H1 (cell line): ENCODE measurements around the gene MEIOB. TPM values are rescaled to one million over a fixed set of nuclear protein-coding genes. Genes with fewer than 3 reads are reported as not detected.

Source experiments
- CTCF ChIA-PET: fragments of 300-600 bp; sonication (Branson Sonifier 250); formaldehyde crosslinking; loops from one replicate; lab custom pipeline; 2021; ENCODE audit not compliant: partially characterized antibody; lab: Charles Lee
- POLR2A ChIA-PET: fragments of 300-600 bp; sonication (Branson Sonifier 250); formaldehyde crosslinking; loops from one replicate; lab custom pipeline; 2021; ENCODE audit warnings: inconsistent platforms; ENCODE audit not compliant: partially characterized antibody; lab: Charles Lee
- DNase-seq, 2 experiments: peaks; one replicate each; pipeline versions ENCODE4 v3.0.0 to v3.0.0-alpha.2; 2010 to 2022; ENCODE audit warnings: low spot score in 2 of 2, low read depth in 1 of 2, mixed read lengths in 1 of 2
- FAIRE-seq: peaks from 2 replicates; lab custom pipeline; 2011; peaks lifted over from hg19 to GRCh38; lab: Jason Lieb, UNC
- H2AFZ ChIP-seq: 2 replicates; pipeline ENCODE4 v1.8.1; 2012; ENCODE audit warnings: low read length, inconsistent platforms
- H2AK5ac ChIP-seq: 2 replicates; pipeline ENCODE4 v1.6.1; 2013; ENCODE audit warnings: low read depth, low read length
- H2BK120ac ChIP-seq: replicated peaks from 2 replicates; pipeline ENCODE3; 2013; ENCODE audit warnings: low read depth, low read length, inconsistent platforms
- H2BK12ac ChIP-seq: 2 replicates; pipeline ENCODE4 v1.6.1; 2013; ENCODE audit warnings: low read depth, low read length
- H2BK15ac ChIP-seq: 2 replicates; pipeline ENCODE4 v1.6.1; 2013; ENCODE audit warnings: low read length
- H2BK20ac ChIP-seq: 2 replicates; pipeline ENCODE4 v1.6.1; 2013; ENCODE audit warnings: low read length
- H2BK5ac ChIP-seq: 2 replicates; pipeline ENCODE4 v1.6.1; 2013; ENCODE audit warnings: low read depth, low read length
- H3K14ac ChIP-seq: 2 replicates; pipeline ENCODE4 v1.6.1; 2013; ENCODE audit warnings: inconsistent platforms; ENCODE audit not compliant: insufficient read length
- H3K18ac ChIP-seq: 2 replicates; pipeline ENCODE4 v1.6.1; 2013; ENCODE audit warnings: low read length; ENCODE audit errors: extremely low read depth
- H3K23ac ChIP-seq: 2 replicates; pipeline ENCODE4 v1.6.1; 2013; ENCODE audit warnings: inconsistent platforms; ENCODE audit not compliant: insufficient read length
- H3K23me2 ChIP-seq: 2 replicates; pipeline ENCODE4 v1.6.1; 2013; ENCODE audit warnings: low read depth, low read length
- H3K27ac ChIP-seq: 2 replicates; pipeline ENCODE4 v1.6.1; 2011; ENCODE audit warnings: low read depth, low read length, inconsistent platforms
- H3K27me3 ChIP-seq, 4 experiments: replicated peaks in 1 of 4; 1 replicate in 1 of 4; 2 replicates in 3 of 4; pipeline versions ENCODE4 v1.6.1 to v1.8.1; 2011 to 2013; ENCODE audit warnings: low read length in 3 of 4, mild to moderate bottlenecking in 3 of 4, inconsistent platforms in 2 of 4, mixed read lengths in 2 of 4, moderate library complexity in 1 of 4; ENCODE audit not compliant: control insufficient read depth in 3 of 4, insufficient read depth in 3 of 4; ENCODE audit errors: extremely low read depth in 1 of 4
- H3K36me3 ChIP-seq, 4 experiments: 2 replicates each; pipeline versions ENCODE4 v1.6.1 to v1.8.1; 2011 to 2013; ENCODE audit warnings: mild to moderate bottlenecking in 4 of 4, low read length in 3 of 4, moderate library complexity in 2 of 4, control low read depth in 1 of 4, inconsistent platforms in 1 of 4; ENCODE audit not compliant: insufficient read depth in 4 of 4, control insufficient read depth in 2 of 4
- H3K4ac ChIP-seq: replicated peaks from 2 replicates; pipeline ENCODE3; 2013; ENCODE audit warnings: low read length, low read depth, mixed read lengths, inconsistent platforms; ENCODE audit not compliant: insufficient read length
- H3K4me1 ChIP-seq, 4 experiments: replicated peaks in 1 of 4; 1 replicate in 1 of 4; 2 replicates in 3 of 4; pipeline versions ENCODE4 v1.6.1 to v1.8.1; 2011 to 2013; ENCODE audit warnings: low read length in 3 of 4, inconsistent platforms in 2 of 4, mixed read lengths in 1 of 4; ENCODE audit not compliant: insufficient read depth in 4 of 4, control insufficient read depth in 3 of 4
- H3K4me2 ChIP-seq, 2 experiments: 2 replicates each; pipeline versions ENCODE4 v1.6.1 to v1.8.1; 2011 to 2013; ENCODE audit warnings: low read depth in 2 of 2, low read length in 2 of 2, control low read depth in 1 of 2, inconsistent platforms in 1 of 2, mild to moderate bottlenecking in 1 of 2; ENCODE audit not compliant: insufficient read depth in 1 of 2
- H3K4me3 ChIP-seq, 4 experiments: fragments of 200-600, 300-600 bp in 1 of 4; sonication (generic), shearing (Covaris generic), sonication (Bioruptor Twin) in 1 of 4; 2 replicates each; pipeline versions ENCODE4 v1.5.1 to v1.8.1; 2011 to 2016; ENCODE audit warnings: low read length in 4 of 4, low read depth in 3 of 4, control low read depth in 2 of 4, inconsistent platforms in 2 of 4, mild to moderate bottlenecking in 2 of 4, mixed read lengths in 1 of 4, moderate library complexity in 1 of 4; ENCODE audit not compliant: insufficient read depth in 2 of 4; ENCODE audit errors: extremely low read depth in 1 of 4
- H3K56ac ChIP-seq: replicated peaks from 2 replicates; pipeline ENCODE3; 2013; ENCODE audit warnings: low read depth, mild to moderate bottlenecking, mixed read lengths, low read length, inconsistent platforms; ENCODE audit not compliant: insufficient read length
- H3K79me1 ChIP-seq: 2 replicates; pipeline ENCODE4 v1.6.1; 2013; ENCODE audit warnings: low read depth, low read length, control low read depth
- H3K79me2 ChIP-seq, 2 experiments: 2 replicates each; pipeline versions ENCODE4 v1.6.1 to v1.8.1; 2012 to 2013; ENCODE audit warnings: low read length in 2 of 2, mild to moderate bottlenecking in 2 of 2, inconsistent platforms in 1 of 2; ENCODE audit not compliant: insufficient read depth in 2 of 2, control insufficient read depth in 1 of 2
- H3K9ac ChIP-seq, 4 experiments: replicated peaks in 1 of 4; 1 replicate in 1 of 4; 2 replicates in 3 of 4; pipeline versions ENCODE4 v1.6.1 to v1.8.1; 2011 to 2013; ENCODE audit warnings: low read depth in 3 of 4, low read length in 3 of 4, control low read depth in 2 of 4, mild to moderate bottlenecking in 2 of 4, moderate library complexity in 2 of 4, inconsistent platforms in 1 of 4; ENCODE audit errors: extremely low read depth in 1 of 4
- H3K9me3 ChIP-seq, 2 experiments: 2 replicates each; pipeline versions ENCODE4 v1.6.1 to v1.8.1; 2012 to 2013; ENCODE audit warnings: mild to moderate bottlenecking in 2 of 2, moderate library complexity in 2 of 2, control low read depth in 1 of 2, inconsistent platforms in 1 of 2, low read depth in 1 of 2, low read length in 1 of 2, mixed read lengths in 1 of 2; ENCODE audit not compliant: insufficient read depth in 2 of 2
- H4K20me1 ChIP-seq, 2 experiments: replicated peaks in 1 of 2; 2 replicates each; pipeline versions ENCODE3 to v1.8.1; 2011 to 2013; ENCODE audit warnings: inconsistent platforms in 2 of 2, low read length in 2 of 2, mild to moderate bottlenecking in 1 of 2; ENCODE audit not compliant: insufficient read depth in 2 of 2, control insufficient read depth in 1 of 2
- H4K5ac ChIP-seq: 2 replicates; pipeline ENCODE4 v1.6.1; 2013; ENCODE audit warnings: low read length, low read depth, mixed read lengths, inconsistent platforms; ENCODE audit not compliant: insufficient read length
- H4K8ac ChIP-seq: 2 replicates; pipeline ENCODE4 v1.8.0; 2013; ENCODE audit warnings: mild to moderate bottlenecking, moderate library complexity, low read length, inconsistent platforms; ENCODE audit not compliant: insufficient read depth; ENCODE audit errors: extremely low read depth
- H4K91ac ChIP-seq: replicated peaks from 2 replicates; pipeline ENCODE3; 2013; ENCODE audit warnings: low read length, mixed read lengths, inconsistent platforms; ENCODE audit not compliant: insufficient read length
- MAFK ChIP-seq: IDR thresholded peaks from 2 replicates; pipeline ENCODE4 v1.6.1; 2012; ENCODE audit warnings: low read depth, mild to moderate bottlenecking, improper control_type of control experiment, low read length
- NANOG ChIP-seq: IDR thresholded peaks from 2 replicates; pipeline ENCODE4 v1.6.1; 2011; ENCODE audit warnings: low read length, low read depth, mild to moderate bottlenecking, inconsistent platforms; ENCODE audit not compliant: insufficient read depth, poor library complexity, severe bottlenecking
- RFX5 ChIP-seq: IDR thresholded peaks from 2 replicates; pipeline ENCODE4 v1.6.1; 2011; ENCODE audit warnings: low read depth, low read length, improper control_type of control experiment, borderline replicate concordance
- SP1 ChIP-seq: IDR thresholded peaks from 2 replicates; pipeline ENCODE4 v1.6.1; 2011; ENCODE audit warnings: low read depth, low read length
- YY1 ChIP-seq: IDR thresholded peaks from 2 replicates; pipeline ENCODE4 v1.6.1; 2011; ENCODE audit warnings: low read depth, mild to moderate bottlenecking, low read length
- WGBS, 2 experiments: shearing (Covaris generic) in 1 of 2; methylation state at CpG; one replicate each; pipeline versions ENCODE4 v1.1.6 to v1.1.7; 2013 to 2015; ENCODE audit warnings: low lambda C conversion rate in 2 of 2, mixed read lengths in 2 of 2, inconsistent platforms in 1 of 2, low coverage in 1 of 2, missing lambda C conversion rate in 1 of 2; ENCODE audit not compliant: insufficient replicate concordance in 2 of 2, insufficient coverage in 1 of 2, insufficient read length in 1 of 2; ENCODE audit errors: extremely low coverage in 1 of 2, missing lambda C conversion rate in 1 of 2; 5-methylcytosine and 5-hydroxymethylcytosine counted together
- polyA plus RNA-seq, 7 experiments: library from polyadenylated mRNA; depleted of rRNA in 3 of 7; stranded (reverse) in 5 of 7; unstranded in 2 of 7; fragments of >200 nt in 5 of 7; fragments of 200-250 nt in 2 of 7; gene quantifications; 1 replicate in 5 of 7; 2 replicates in 1 of 7; 4 replicates in 1 of 7; pipeline versions ENCODE4 v1.2.1 to v1.2.3, GENCODE V29; 2011 to 2013; ENCODE audit warnings: missing spikeins in 2 of 7, mixed read lengths in 2 of 7
- total RNA-seq: library from RNA; stranded (reverse); fragmentation: NEBNext Ultra II Directional; extraction: Animal tissue kit (Norgen Biotek cat#: 25700); gene quantifications from 2 replicates; pipeline ENCODE4 v1.2.1, GENCODE V29; 2021

MEIOB gene
- total and polyA plus RNA-seq, 2 of the 8 experiments (the other 6 are each of a cell fraction or from before 2014, with no cell fraction given) = 0.63 to 1.1 TPM

GRCh38 chr16:1857433-1858097 is 14.4 kb downstream of the MEIOB start:
- no peak overlapping the region for H4K91ac ChIP-seq
- H3K23ac ChIP-seq = no peak overlapping the region
- ChIA-PET POLR2A (interaction anchor here (2.3 to 4.1 kb wide), 2 partner anchors 8 to 107 kb away, joined by 7 to 19 read pairs; partner anchors contain the start of gene RPS2), CTCF (interaction anchor here (0.7 to 1.4 kb wide), 4 partner anchors 13 to 95 kb away, joined by 3 to 7 read pairs (median 4); no protein-coding TSS in a partner anchor)
- no peak overlapping the region for H3K4ac ChIP-seq
- WGBS, 2 experiments = 69% methylated on average over 5 of the region's 5 CpGs; no CpG with 5 or more reads in 1 of the 2 experiments
- no peak overlapping the region for H2AFZ ChIP-seq
- H4K20me1 ChIP-seq = no peaks in the 10 kb centered on the region
- TF ChIP-seq MAFK (no peak), SP1 (no peak), NANOG (no peak), YY1 (no peak), RFX5 (no peak)
- H3K36me3 ChIP-seq = no peaks in the 10 kb centered on the region
- H3K79me2 ChIP-seq = no peaks in the 10 kb centered on the region
- H3K23me2 ChIP-seq = no peaks in the 10 kb centered on the region
- H3K9me3 ChIP-seq = no peaks in the 10 kb centered on the region
- no peak overlapping the region for H4K8ac ChIP-seq
- no peak overlapping the region for H3K9ac ChIP-seq
- no peak overlapping the region for H2BK5ac ChIP-seq
- H2AK5ac ChIP-seq = no peak overlapping the region
- no peak overlapping the region for H2BK12ac ChIP-seq
- no peak overlapping the region for H2BK120ac ChIP-seq
- H2BK20ac ChIP-seq = no peak overlapping the region
- H4K5ac ChIP-seq = no peak overlapping the region
- H3K4me2 ChIP-seq = no peak overlapping the region
- H3K18ac ChIP-seq = no peak overlapping the region
- H3K79me1 ChIP-seq = no peaks in the 10 kb centered on the region
- no peak overlapping the region for H3K27ac ChIP-seq
- no peaks in the 10 kb centered on the region for H3K4me1 ChIP-seq
- no peak overlapping the region for H3K56ac ChIP-seq
- H3K4me3 ChIP-seq = no peak overlapping the region
- DNase-seq = no peak
- FAIRE-seq = no peak
- H3K14ac ChIP-seq = no peak overlapping the region
- H2BK15ac ChIP-seq = no peak overlapping the region
- peaks cover 0 to 8% (median 4%) of the 10 kb centered on the region in 4 experiments; a peak in 6 of 7 replicates for H3K27me3 ChIP-seq
